HepG2 (cell line): ENCODE results near the gene ZSWIM5. TPM values are rescaled to one million over a fixed set of nuclear protein-coding genes. Genes with fewer than 3 reads are reported as not detected.

Source experiments
- KLF16 ChIP-seq, 2 experiments: sonication (generic) in 1 of 2; formaldehyde crosslinking in 1 of 2; IDR thresholded peaks; 2 replicates each; pipeline versions ENCODE4 v1.6.1 to v1.8.0; 2016 to 2023; ENCODE audit warnings: missing genetic modification reagents in 2 of 2, missing compliant biosample characterization in 1 of 2
- LBX2 ChIP-seq: sonication (generic); formaldehyde crosslinking; IDR thresholded peaks from 2 replicates; pipeline ENCODE4 v1.5.0; 2020; ENCODE audit warnings: missing genetic modification reagents, mild to moderate bottlenecking, borderline replicate concordance
- PBX3 ChIP-seq: sonication (generic); formaldehyde crosslinking; IDR thresholded peaks from 2 replicates; pipeline ENCODE4 v1.8.1; 2023; ENCODE audit warnings: missing genetic modification reagents, inconsistent platforms, borderline replicate concordance
- POGK ChIP-seq: sonication (generic); formaldehyde crosslinking; conservative IDR thresholded peaks from 2 replicates; pipeline ENCODE4 v1.8.0; 2022; ENCODE audit warnings: mild to moderate bottlenecking, moderate library complexity, missing genetic modification reagents
- PRDM15 ChIP-seq: sonication (generic); formaldehyde crosslinking; IDR thresholded peaks from 2 replicates; pipeline ENCODE4 v1.4.0; 2020; ENCODE audit warnings: missing genetic modification reagents
- RNF2 ChIP-seq: fragments of 450-650 bp; conservative IDR thresholded peaks from 2 replicates; pipeline ENCODE4 v1.6.1; 2016; ENCODE audit warnings: low read depth
- RXRB ChIP-seq: IDR thresholded peaks from 2 replicates; pipeline ENCODE4 v1.6.1; 2016; ENCODE audit warnings: borderline replicate concordance, missing genetic modification reagents, missing compliant biosample characterization
- SSRP1 ChIP-seq: IDR thresholded peaks from 2 replicates; pipeline ENCODE4 v1.6.1; 2016; ENCODE audit warnings: control low read depth
- TARDBP ChIP-seq: sonication (generic); formaldehyde crosslinking; IDR thresholded peaks from 2 replicates; pipeline ENCODE4 v1.8.0; 2022; ENCODE audit warnings: mild to moderate bottlenecking, missing genetic modification reagents
- UBTF ChIP-seq: sonication (generic); formaldehyde crosslinking; IDR thresholded peaks from 2 replicates; pipeline ENCODE4 v1.4.0; 2020; ENCODE audit warnings: mild to moderate bottlenecking, missing genetic modification reagents
- ZKSCAN1 ChIP-seq: fragments of 150-350 bp; IDR thresholded peaks from 2 replicates; pipeline ENCODE4 v1.6.1; 2014; ENCODE audit warnings: low read length
- ZKSCAN5 ChIP-seq: sonication (generic); formaldehyde crosslinking; IDR thresholded peaks from 2 replicates; pipeline ENCODE4 v1.5.1; 2020; ENCODE audit warnings: mild to moderate bottlenecking, missing genetic modification reagents
- ZNF687 ChIP-seq: sonication (generic); formaldehyde crosslinking; IDR thresholded peaks from 2 replicates; pipeline ENCODE4 v1.5.1; 2020; ENCODE audit warnings: mild to moderate bottlenecking, missing genetic modification reagents, moderate library complexity
- ZSCAN21 ChIP-seq: sonication (generic); formaldehyde crosslinking; IDR thresholded peaks from 2 replicates; pipeline ENCODE4 v1.8.0; 2022; ENCODE audit warnings: mild to moderate bottlenecking, missing genetic modification reagents, moderate library complexity, borderline replicate concordance
- polyA plus RNA-seq, 8 experiments: library from polyadenylated mRNA; depleted of rRNA in 3 of 8; stranded (reverse) in 7 of 8; unstranded in 1 of 8; fragments of >200 nt; fragmentation: Illumina TruSeq in 4 of 8; extraction: Trizol in 4 of 8; gene quantifications; 2 replicates each; pipeline versions ENCODE4 v1.2.1 to v1.2.3, GENCODE V29; 2011 to 2016; ENCODE audit warnings: low read depth in 4 of 8, missing spikeins in 1 of 8, mixed read lengths in 1 of 8; ENCODE audit not compliant: insufficient read depth in 1 of 8
- total RNA-seq, 5 experiments: library from RNA; depleted of rRNA; stranded (reverse); fragments of >200 nt; fragmentation: Illumina TruSeq; extraction: Trizol; gene quantifications; 2 replicates each; pipeline ENCODE4 v1.2.3, GENCODE V29; 2016; ENCODE audit warnings: low read depth in 1 of 5

Gene ZSWIM5
- total and polyA plus RNA-seq, 2 of the 13 experiments (the other 11 are each of a cell fraction or from before 2014, with no cell fraction given) = 11.0 to 20.6 TPM

- TF ChIP-seq PRDM15 (0 out of 2 replicates have a peak, but pooled peaks have one; percentile 19), POGK (CRISPR knock-in tag) (no peak), SSRP1 (0 out of 2 replicates have a peak, but pooled peaks have one; percentile 5), TARDBP (CRISPR knock-in tag) (peak; percentile 27; the same call in 1 of the 2 replicates), ZKSCAN5 (CRISPR knock-in tag) (no peak), ZSCAN21 (CRISPR knock-in tag) (no peak), UBTF (no peak), KLF16 (CRISPR knock-in tag; IDR thresholded peaks at IDR 0.05) (no peak), RNF2 (no peak), PBX3 (no peak), LBX2 (CRISPR knock-in tag) (no peak), RXRB (CRISPR knock-in tag) (no peak), ZNF687 (peak; percentile 78), ZKSCAN1 (no peak)
Observed at GRCh38 chr1:45012639-45013278, 193.6 kb downstream of the ZSWIM5 start (continued).
